Left renal pelvis (tissue), 4 donors: ENCODE results near the gene ZNF600. TPM values are rescaled to one million over a fixed set of nuclear protein-coding genes. Genes with fewer than 3 reads are reported as not detected.
"Not testable (repeated sequence)": the region's sequence is repeated elsewhere in the genome, so short reads cannot be mapped to it uniquely, and the experiment has no call there.

Experiments used
- DNase-seq, 4 donors: peaks; one replicate each; pipeline ENCODE4 v3.0.0-alpha.2; 2013; ENCODE audit warnings: low read depth in 4 of 4, low spot score in 3 of 4
- polyA plus RNA-seq, 4 donors: library from polyadenylated mRNA; unstranded; fragments of 120-200 nt; gene quantifications; one replicate each; pipeline ENCODE4 v1.2.1, GENCODE V29; 2013; ENCODE audit not compliant: insufficient read length in 4 of 4

Gene ZNF600
- polyA plus RNA-seq, 4 donors = 4.5 to 10.3 (median 8.0) TPM

- DNase-seq = no peak
Observed at GRCh38 chr19:52742516-52742915, 44.1 kb downstream of the ZNF600 start.

- no peak for DNase-seq
Observed at GRCh38 chr19:52741951-52742485, 44.6 kb downstream of the ZNF600 start.

GRCh38 chr19:52741371-52741770 lies 45.2 kb downstream of the ZNF600 start:
- DNase-seq = not testable (repeated sequence)

GRCh38 chr19:52739576-52739975 lies 47.0 kb downstream of the ZNF600 start:
- no peak for DNase-seq

- DNase-seq = peak in 3 of 4 donors; percentile 35 to 45 (median 38)
Observed at GRCh38 chr19:52735734-52736133, 50.9 kb downstream of the ZNF600 start.

GRCh38 chr19:52734893-52735661 lies 51.5 kb downstream of the ZNF600 start, which contains the start of gene ZNF611:
TSS of gene ZNF611 (minus strand) at chr19:52735044. CDS start at chr19:52715894, 19,150 bp downstream.
- DNase-seq = peak; percentile 87 to 93 (median 91)

GRCh38 chr19:52734331-52734892 lies 52.2 kb downstream of the ZNF600 start:
- DNase-seq = peak in 1 of 4 donors; percentile 43

GRCh38 chr19:52726051-52726450 lies 60.5 kb downstream of the ZNF600 start:
- DNase-seq = not testable (repeated sequence)

GRCh38 chr19:52725528-52725961 lies 61.0 kb downstream of the ZNF600 start:
- DNase-seq = no peak

- no peak for DNase-seq
Observed at GRCh38 chr19:52724701-52725514, 61.7 kb downstream of the ZNF600 start.

GRCh38 chr19:52723907-52724598 lies 62.5 kb downstream of the ZNF600 start:
- DNase-seq = not testable (repeated sequence)

GRCh38 chr19:52722062-52723003 lies 64.3 kb downstream of the ZNF600 start:
- DNase-seq = no peak

GRCh38 chr19:52720541-52720940 lies 66.0 kb downstream of the ZNF600 start:
- DNase-seq = not testable (repeated sequence)

GRCh38 chr19:52716522-52716921 lies 70.1 kb downstream of the ZNF600 start:
- DNase-seq = no peak

GRCh38 chr19:52715902-52716301 lies 70.7 kb downstream of the ZNF600 start:
- not testable (repeated sequence) for DNase-seq

GRCh38 chr19:52715330-52715729 lies 71.3 kb downstream of the ZNF600 start:
- DNase-seq = not testable (repeated sequence)
